ENCODE measurements around the gene KCNMB1.

DNA sequence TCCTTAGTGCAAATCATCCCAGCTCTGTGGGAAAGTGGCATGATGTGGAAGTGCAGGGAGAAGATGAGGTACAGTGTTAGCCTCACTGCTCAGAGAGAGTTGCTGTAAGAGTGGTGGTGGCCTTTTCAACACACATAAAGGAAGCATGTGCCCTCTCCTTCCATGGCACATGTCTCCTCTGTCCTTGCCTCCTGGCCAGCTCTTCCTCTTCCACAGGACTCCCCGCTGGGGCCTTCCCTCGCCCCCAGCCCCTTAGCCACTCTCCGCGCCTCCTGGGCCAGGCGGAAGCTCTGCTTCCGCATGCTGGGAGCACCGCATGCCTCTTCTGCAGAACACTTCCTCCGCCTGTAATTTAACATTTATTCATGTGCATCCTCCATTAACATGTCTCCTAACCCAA, 4.8 kb upstream of the KCNMB1 start:
- TF ChIP-seq POLR2A (IDR thresholded peaks at IDR 0.05): no peak
- TF ChIP-seq CTCF (IDR thresholded peaks at IDR 0.05): no peak
